NCI-H2196 treated with DMSO at 0.1 percent for 48 hours (cell line): ENCODE data around the gene SELP.

Experiments
- DNase-seq: peaks from one replicate; lab custom pipeline; 2025; ENCODE audit not compliant: unreplicated experiment; lab: John Stamatoyannopoulos, UW

SELP gene

GRCh38 chr1:169577981-169578738 is 51.8 kb downstream of the SELP start:
- no peak for DNase-seq

- DNase-seq = no peak
Measured at GRCh38 chr1:169576935-169577331, 53.0 kb downstream of the SELP start.

GRCh38 chr1:169576241-169576934 is 53.5 kb downstream of the SELP start:
- no peak for DNase-seq

GRCh38 chr1:169574336-169574735 is 55.6 kb downstream of the SELP start:
- no peak for DNase-seq

- no peak for DNase-seq
Measured at GRCh38 chr1:169572187-169572586, 57.7 kb downstream of the SELP start.

GRCh38 chr1:169571450-169571849 is 58.5 kb downstream of the SELP start:
- DNase-seq = no peak

GRCh38 chr1:169570172-169570574 is 59.8 kb downstream of the SELP start:
- DNase-seq = no peak

GRCh38 chr1:169568497-169568896 is 61.4 kb downstream of the SELP start:
- no peak for DNase-seq

GRCh38 chr1:169565335-169566271 is 64.3 kb downstream of the SELP start:
- no peak for DNase-seq

GRCh38 chr1:169563650-169564049 is 66.3 kb downstream of the SELP start:
- DNase-seq = no peak

GRCh38 chr1:169563019-169563615 is 66.8 kb downstream of the SELP start:
- DNase-seq = no peak

GRCh38 chr1:169561692-169562091 is 68.2 kb downstream of the SELP start:
- DNase-seq = no peak

- DNase-seq = no peak
Measured at GRCh38 chr1:169557131-169557530, 72.8 kb downstream of the SELP start.

- DNase-seq = peak; percentile 30
Measured at GRCh38 chr1:169550294-169550693, 79.6 kb downstream of the SELP start.

GRCh38 chr1:169548282-169548681 is 81.6 kb downstream of the SELP start:
- no peak for DNase-seq

GRCh38 chr1:169546087-169546995 is 83.6 kb downstream of the SELP start:
- DNase-seq = peak; percentile 51

GRCh38 chr1:169545472-169545871 is 84.5 kb downstream of the SELP start:
- DNase-seq = no peak

- DNase-seq = no peak
Measured at GRCh38 chr1:169538998-169539871, 90.7 kb downstream of the SELP start.
